Activated B cell treated with CpG ODN at 0.5 μM for 24 hours (primary cell): Measurements from ENCODE around the gene PER3. TPM values are rescaled to one million over a fixed set of nuclear protein-coding genes. Genes with fewer than 3 reads are reported as not detected.

ENCODE experiments used
- ATAC-seq: fragments of 200-7000 bp; cut with Tn5 transposase; one replicate; pipeline ENCODE4 v1.10.0; 2021; ENCODE audit warnings: low read depth, mild to moderate bottlenecking, moderate library complexity
- CTCF ChIA-PET: fragments of 350-600 bp; sonication (Branson Sonifier 250); formaldehyde crosslinking; loops from one replicate; lab custom pipeline; 2021; ENCODE audit warnings: antibody characterized with exemption; lab: Charles Lee
- POLR2A ChIA-PET: fragments of 350-600 bp; sonication (Branson Sonifier 250); formaldehyde crosslinking; loops from one replicate; lab custom pipeline; 2021; ENCODE audit warnings: antibody characterized with exemption; lab: Charles Lee
- DNase-seq: peaks from one replicate; pipeline ENCODE4 v3.0.0; 2022
- H3K27ac Mint-ChIP-seq: one replicate; pipeline ENCODE4 v1.8.0; 2020; ENCODE audit warnings: mixed read lengths
- H3K27me3 Mint-ChIP-seq: one replicate; pipeline ENCODE4 v1.8.0; 2021; ENCODE audit warnings: mixed read lengths
- H3K36me3 Mint-ChIP-seq: one replicate; pipeline ENCODE4 v1.8.0; 2021; ENCODE audit warnings: low read depth, mixed read lengths
- H3K4me1 Mint-ChIP-seq: one replicate; pipeline ENCODE4 v1.8.0; 2021; ENCODE audit warnings: mixed read lengths
- H3K4me3 Mint-ChIP-seq: one replicate; pipeline ENCODE4 v1.8.0; 2020; ENCODE audit warnings: mild to moderate bottlenecking, mixed read lengths
- H3K9me3 Mint-ChIP-seq: one replicate; pipeline ENCODE4 v1.8.0; 2020; ENCODE audit warnings: mixed read lengths
- intact Hi-C: fragments of 100-400 bp; cut with micrococcal nuclease; formaldehyde crosslinking; loops from one replicate; pipeline ENCODE4 v1.15.1; 2024
- total RNA-seq: library from RNA; stranded (reverse); gene quantifications from 2 replicates; pipeline ENCODE4 v1.2.3, GENCODE V29; 2022
- TF ChIP-seq, protein P1 (sequence below): fragments of 200-600 bp; IDR thresholded peaks from one replicate; pipeline ENCODE4 v1.8.0; 2022; ENCODE audit warnings: antibody characterized with exemption, mild to moderate bottlenecking

Gene PER3
- total RNA-seq, 1 donor from 2014 or later, result 2.7 TPM

- H3K36me3 Mint-ChIP-seq, result peaks cover 15% of the 10 kb centered on the region
- ChIA-PET POLR2A (no interaction called here), CTCF (no interaction called here)
- TF ChIP-seq, protein P1, sequence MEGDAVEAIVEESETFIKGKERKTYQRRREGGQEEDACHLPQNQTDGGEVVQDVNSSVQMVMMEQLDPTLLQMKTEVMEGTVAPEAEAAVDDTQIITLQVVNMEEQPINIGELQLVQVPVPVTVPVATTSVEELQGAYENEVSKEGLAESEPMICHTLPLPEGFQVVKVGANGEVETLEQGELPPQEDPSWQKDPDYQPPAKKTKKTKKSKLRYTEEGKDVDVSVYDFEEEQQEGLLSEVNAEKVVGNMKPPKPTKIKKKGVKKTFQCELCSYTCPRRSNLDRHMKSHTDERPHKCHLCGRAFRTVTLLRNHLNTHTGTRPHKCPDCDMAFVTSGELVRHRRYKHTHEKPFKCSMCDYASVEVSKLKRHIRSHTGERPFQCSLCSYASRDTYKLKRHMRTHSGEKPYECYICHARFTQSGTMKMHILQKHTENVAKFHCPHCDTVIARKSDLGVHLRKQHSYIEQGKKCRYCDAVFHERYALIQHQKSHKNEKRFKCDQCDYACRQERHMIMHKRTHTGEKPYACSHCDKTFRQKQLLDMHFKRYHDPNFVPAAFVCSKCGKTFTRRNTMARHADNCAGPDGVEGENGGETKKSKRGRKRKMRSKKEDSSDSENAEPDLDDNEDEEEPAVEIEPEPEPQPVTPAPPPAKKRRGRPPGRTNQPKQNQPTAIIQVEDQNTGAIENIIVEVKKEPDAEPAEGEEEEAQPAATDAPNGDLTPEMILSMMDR, result no peak
- intact Hi-C loops, result no loop called here
- ATAC-seq (no peak), DNase-seq (no peak)
- no peak overlapping the region for H3K27ac Mint-ChIP-seq
- no peaks in the 10 kb centered on the region for H3K9me3 Mint-ChIP-seq
- no peak overlapping the region for H3K4me3 Mint-ChIP-seq
- H3K4me1 Mint-ChIP-seq, result peaks cover 5% of the 10 kb centered on the region
- H3K27me3 Mint-ChIP-seq, result no peaks in the 10 kb centered on the region
Observed at GRCh38 chr1:7824701-7825100, 40.6 kb downstream of the PER3 start.

DNA sequence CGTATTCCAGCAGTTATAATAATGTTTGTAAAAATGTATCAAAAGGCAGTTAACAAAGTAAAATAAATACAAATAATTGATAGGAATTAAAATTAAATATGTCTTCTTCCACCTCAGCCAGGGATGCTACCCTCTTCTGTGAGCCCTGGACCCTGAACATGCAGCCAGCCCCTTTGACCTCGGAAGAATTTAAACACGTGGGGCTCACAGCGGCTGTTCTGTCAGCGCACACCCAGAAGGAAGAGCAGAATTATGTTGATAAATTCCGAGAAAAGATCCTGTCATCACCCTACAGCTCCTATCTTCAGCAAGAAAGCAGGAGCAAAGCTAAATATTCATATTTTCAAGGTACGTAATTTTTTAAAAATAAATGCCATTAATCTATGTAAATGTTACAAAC, 42.3 kb downstream of the PER3 start:
- Mint-ChIP-seq H3K4me3 (peak overlapping the region; percentile 83), H3K27me3 (no peaks in the 10 kb centered on the region), H3K4me1 (peaks cover 11% of the 10 kb centered on the region), H3K9me3 (no peaks in the 10 kb centered on the region), H3K27ac (no peak overlapping the region), H3K36me3 (peaks cover 16% of the 10 kb centered on the region)
- DNase-seq (no peak), ATAC-seq (no peak)
- intact Hi-C loops, result no loop called here
- POLR2A ChIA-PET, result no interaction called here
- CTCF ChIA-PET, result no interaction called here
- TF ChIP-seq, protein P1, result no peak

DNA sequence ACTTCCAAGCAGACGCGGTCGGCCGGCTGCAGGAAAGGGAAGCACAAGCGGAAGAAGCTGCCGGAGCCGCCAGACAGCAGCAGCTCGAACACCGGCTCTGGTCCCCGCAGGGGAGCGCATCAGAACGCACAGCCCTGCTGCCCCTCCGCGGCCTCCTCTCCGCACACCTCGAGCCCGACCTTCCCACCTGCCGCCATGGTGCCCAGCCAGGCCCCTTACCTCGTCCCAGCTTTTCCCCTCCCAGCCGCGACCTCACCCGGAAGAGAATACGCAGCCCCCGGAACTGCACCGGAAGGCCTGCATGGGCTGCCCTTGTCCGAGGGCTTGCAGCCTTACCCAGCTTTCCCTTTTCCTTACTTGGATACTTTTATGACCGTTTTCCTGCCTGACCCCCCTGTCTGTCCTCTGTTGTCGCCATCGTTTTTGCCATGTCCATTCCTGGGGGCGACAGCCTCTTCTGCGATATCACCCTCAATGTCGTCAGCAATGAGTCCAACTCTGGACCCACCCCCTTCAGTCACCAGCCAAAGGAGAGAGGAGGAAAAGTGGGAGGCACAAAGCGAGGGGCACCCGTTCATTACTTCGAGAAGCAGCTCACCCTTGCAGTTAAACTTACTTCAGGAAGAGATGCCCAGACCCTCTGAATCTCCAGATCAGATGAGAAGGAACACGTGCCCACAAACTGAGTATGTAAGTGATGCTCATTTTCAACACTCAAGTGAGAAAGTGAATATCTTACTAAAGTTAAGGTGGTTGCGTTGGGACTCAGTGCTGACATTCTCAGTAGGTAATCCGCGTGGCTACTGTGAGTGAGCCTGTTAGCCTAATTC, 43.2 kb downstream of the PER3 start:
- Mint-ChIP-seq H3K4me1 (peaks cover 18% of the 10 kb centered on the region), H3K36me3 (peaks cover 16% of the 10 kb centered on the region), H3K27me3 (no peaks in the 10 kb centered on the region), H3K4me3 (peak overlapping the region; percentile 83), H3K9me3 (no peaks in the 10 kb centered on the region), H3K27ac (peak overlapping the region; percentile 63)
- ChIA-PET CTCF (no interaction called here), POLR2A (no interaction called here)
- ATAC-seq (peak; percentile 14), DNase-seq (no peak)
- TF ChIP-seq, protein P1, result no peak
- intact Hi-C loops, result no loop called here

DNA sequence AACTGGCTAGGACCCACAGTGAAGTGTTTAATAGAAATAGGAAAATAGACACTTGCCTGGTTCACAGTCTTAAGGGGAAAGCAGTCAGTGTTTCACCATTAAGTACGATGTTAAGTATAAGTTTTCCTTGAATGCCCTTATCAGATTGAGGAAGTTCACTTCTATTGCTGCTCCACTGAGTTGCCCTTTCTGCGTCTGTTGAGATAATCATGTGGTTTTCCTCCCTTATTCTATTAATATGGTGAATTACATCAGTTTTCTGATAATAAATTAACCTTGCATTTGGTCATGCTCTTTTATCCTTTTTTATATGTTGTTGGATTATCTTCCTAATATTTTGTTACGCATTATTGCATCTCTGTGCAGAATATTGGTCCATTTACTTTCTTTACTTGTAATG, 47.4 kb downstream of the PER3 start:
- ATAC-seq (peak; percentile 58), DNase-seq (no peak)
- Mint-ChIP-seq H3K36me3 (peaks cover 23% of the 10 kb centered on the region), H3K9me3 (no peaks in the 10 kb centered on the region), H3K27ac (peak overlapping the region; percentile 25), H3K4me1 (peaks cover 18% of the 10 kb centered on the region), H3K27me3 (no peaks in the 10 kb centered on the region), H3K4me3 (no peak overlapping the region)
- intact Hi-C loops, result no loop called here
- ChIA-PET POLR2A (no interaction called here), CTCF (no interaction called here)
- TF ChIP-seq, protein P1, result no peak

DNA sequence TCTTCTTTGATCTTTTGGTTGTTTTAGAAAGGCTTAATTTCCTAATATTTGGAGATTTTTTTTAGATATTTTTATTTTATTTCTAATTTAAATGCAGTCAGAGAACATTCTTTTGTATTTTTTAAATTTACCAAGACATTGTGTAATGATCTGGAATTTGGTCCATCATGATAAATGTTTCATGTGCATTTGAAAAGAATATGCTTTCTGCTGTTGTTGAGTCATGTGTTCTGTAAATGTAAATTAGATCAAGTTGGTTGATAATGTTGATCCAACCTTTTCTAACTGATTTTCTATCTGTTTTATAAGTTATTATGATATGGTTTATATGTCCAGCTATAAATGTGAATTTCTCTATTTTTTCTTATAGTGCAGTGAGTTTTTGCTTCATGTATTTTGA, 48.9 kb downstream of the PER3 start:
- H3K36me3 Mint-ChIP-seq, result peaks cover 25% of the 10 kb centered on the region
- H3K27ac Mint-ChIP-seq, result no peak overlapping the region
- ChIA-PET POLR2A (no interaction called here), CTCF (no interaction called here)
- DNase-seq, result no peak
- peaks cover 3% of the 10 kb centered on the region for H3K9me3 Mint-ChIP-seq
- no peak overlapping the region for H3K4me3 Mint-ChIP-seq
- H3K27me3 Mint-ChIP-seq, result no peaks in the 10 kb centered on the region
- ATAC-seq, result no peak
- TF ChIP-seq, protein P1, result no peak
- intact Hi-C loops, result no loop called here
- H3K4me1 Mint-ChIP-seq, result peaks cover 18% of the 10 kb centered on the region
